ENCODE results near the gene LRRC18. TPM values are rescaled to one million over a fixed set of nuclear protein-coding genes. Genes with fewer than 3 reads are reported as not detected.

Gene LRRC18
- polyA plus RNA-seq, 1 of the 3 experiments (the other 2 are of a cell fraction) = not detected

DNA sequence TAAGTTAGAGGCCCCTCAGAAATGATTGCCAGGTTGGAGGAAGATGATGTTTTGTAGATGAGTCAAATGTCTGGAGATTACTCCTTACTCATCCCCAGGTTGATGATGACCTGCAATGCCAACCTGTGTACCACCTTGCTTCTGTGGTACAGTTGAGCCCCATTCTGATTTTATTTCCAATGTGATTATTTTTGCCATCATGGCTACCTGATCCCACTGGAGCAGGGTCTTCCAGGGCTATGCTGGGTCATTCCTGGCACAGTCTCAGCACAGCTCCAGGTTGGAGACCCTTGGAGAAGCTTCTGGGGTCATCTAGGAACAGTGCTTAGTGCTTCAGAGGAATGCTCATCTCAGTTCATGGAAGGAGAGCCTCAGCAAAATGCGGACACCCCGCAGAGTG lies 34.3 kb downstream of the LRRC18 start:
- Histone ChIP-seq H3F3A (replicated peaks; ENCODE audit: insufficient read depth) (no peaks in the 10 kb centered on the region), H3K9me2 (no peaks in the 10 kb centered on the region), H2AFZ (ENCODE audit: low read depth) (no peak overlapping the region), H3K27me3 (ENCODE audit: insufficient read depth) (no peaks in the 10 kb centered on the region), H4K20me1 (ENCODE audit: insufficient read depth) (no peaks in the 10 kb centered on the region), H3K4me3 (ENCODE audit: low read depth in 2 of 2, low read length in 1 of 2) (no peak overlapping the region), H3K9ac (no peak overlapping the region), H3K27ac (ENCODE audit: low read depth in 2 of 2, low read length in 1 of 2) (no peak overlapping the region), H3K36me3 (replicated peaks in 1 of 2; ENCODE audit: control insufficient read depth in 1 of 2, insufficient read depth in 2 of 2, low read length in 1 of 2) (no peaks in the 10 kb centered on the region), H3K4me2 (no peak overlapping the region), H3K79me2 (ENCODE audit: insufficient read depth) (no peaks in the 10 kb centered on the region), H3K4me1 (ENCODE audit: control insufficient read depth in 1 of 2, insufficient read depth in 2 of 2, low read depth in 1 of 2, low read length in 1 of 2) (no peaks in the 10 kb centered on the region), H3K9me3 (no peaks in the 10 kb centered on the region)
- ChIA-PET CTCF (interaction anchor here (3.4 kb wide), 1 partner anchor 18 kb away, joined by 15 read pairs; no protein-coding TSS in a partner anchor), POLR2A (no interaction called here)
- DNase-seq = no peak
- WGBS (ENCODE audit: low lambda C conversion rate) = no CpG with 5 or more reads among the region's 2 CpGs
- no peak for TF ChIP-seq TCF12 (IDR thresholded peaks at IDR 0.05)
- TF ChIP-seq, protein P1, sequence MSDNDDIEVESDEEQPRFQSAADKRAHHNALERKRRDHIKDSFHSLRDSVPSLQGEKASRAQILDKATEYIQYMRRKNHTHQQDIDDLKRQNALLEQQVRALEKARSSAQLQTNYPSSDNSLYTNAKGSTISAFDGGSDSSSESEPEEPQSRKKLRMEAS (IDR thresholded peaks at IDR 0.05; ENCODE audit: low read depth) = no peak
- TF ChIP-seq YY1 (IDR thresholded peaks at IDR 0.05; ENCODE audit: low read depth) = no peak
- TF ChIP-seq POLR2AphosphoS5 (IDR thresholded peaks at IDR 0.05; ENCODE audit: low read depth, low read length) = no peak
- TF ChIP-seq NFIC (IDR thresholded peaks at IDR 0.05; ENCODE audit: borderline replicate concordance) = no peak
- TF ChIP-seq FOXJ3 (CRISPR knock-in tag; IDR thresholded peaks at IDR 0.05) = no peak
- TF ChIP-seq, protein P2, sequence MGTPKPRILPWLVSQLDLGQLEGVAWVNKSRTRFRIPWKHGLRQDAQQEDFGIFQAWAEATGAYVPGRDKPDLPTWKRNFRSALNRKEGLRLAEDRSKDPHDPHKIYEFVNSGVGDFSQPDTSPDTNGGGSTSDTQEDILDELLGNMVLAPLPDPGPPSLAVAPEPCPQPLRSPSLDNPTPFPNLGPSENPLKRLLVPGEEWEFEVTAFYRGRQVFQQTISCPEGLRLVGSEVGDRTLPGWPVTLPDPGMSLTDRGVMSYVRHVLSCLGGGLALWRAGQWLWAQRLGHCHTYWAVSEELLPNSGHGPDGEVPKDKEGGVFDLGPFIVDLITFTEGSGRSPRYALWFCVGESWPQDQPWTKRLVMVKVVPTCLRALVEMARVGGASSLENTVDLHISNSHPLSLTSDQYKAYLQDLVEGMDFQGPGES (IDR thresholded peaks at IDR 0.05; ENCODE audit: low read depth, low read length) = no peak
- TF ChIP-seq, protein P3, sequence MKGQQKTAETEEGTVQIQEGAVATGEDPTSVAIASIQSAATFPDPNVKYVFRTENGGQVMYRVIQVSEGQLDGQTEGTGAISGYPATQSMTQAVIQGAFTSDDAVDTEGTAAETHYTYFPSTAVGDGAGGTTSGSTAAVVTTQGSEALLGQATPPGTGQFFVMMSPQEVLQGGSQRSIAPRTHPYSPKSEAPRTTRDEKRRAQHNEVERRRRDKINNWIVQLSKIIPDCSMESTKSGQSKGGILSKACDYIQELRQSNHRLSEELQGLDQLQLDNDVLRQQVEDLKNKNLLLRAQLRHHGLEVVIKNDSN (IDR thresholded peaks at IDR 0.05; ENCODE audit: borderline replicate concordance, low read depth) = no peak
- TF ChIP-seq RCOR1 (IDR thresholded peaks at IDR 0.05; ENCODE audit: low read length) = no peak
- TF ChIP-seq, protein P4, sequence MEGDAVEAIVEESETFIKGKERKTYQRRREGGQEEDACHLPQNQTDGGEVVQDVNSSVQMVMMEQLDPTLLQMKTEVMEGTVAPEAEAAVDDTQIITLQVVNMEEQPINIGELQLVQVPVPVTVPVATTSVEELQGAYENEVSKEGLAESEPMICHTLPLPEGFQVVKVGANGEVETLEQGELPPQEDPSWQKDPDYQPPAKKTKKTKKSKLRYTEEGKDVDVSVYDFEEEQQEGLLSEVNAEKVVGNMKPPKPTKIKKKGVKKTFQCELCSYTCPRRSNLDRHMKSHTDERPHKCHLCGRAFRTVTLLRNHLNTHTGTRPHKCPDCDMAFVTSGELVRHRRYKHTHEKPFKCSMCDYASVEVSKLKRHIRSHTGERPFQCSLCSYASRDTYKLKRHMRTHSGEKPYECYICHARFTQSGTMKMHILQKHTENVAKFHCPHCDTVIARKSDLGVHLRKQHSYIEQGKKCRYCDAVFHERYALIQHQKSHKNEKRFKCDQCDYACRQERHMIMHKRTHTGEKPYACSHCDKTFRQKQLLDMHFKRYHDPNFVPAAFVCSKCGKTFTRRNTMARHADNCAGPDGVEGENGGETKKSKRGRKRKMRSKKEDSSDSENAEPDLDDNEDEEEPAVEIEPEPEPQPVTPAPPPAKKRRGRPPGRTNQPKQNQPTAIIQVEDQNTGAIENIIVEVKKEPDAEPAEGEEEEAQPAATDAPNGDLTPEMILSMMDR (IDR thresholded peaks at IDR 0.05) = no peak
- TF ChIP-seq GATA2 (CRISPR knock-in tag; IDR thresholded peaks at IDR 0.05) = no peak
- TF ChIP-seq SMC3 (IDR thresholded peaks at IDR 0.05; ENCODE audit: low read depth, low read length) = no peak
- TF ChIP-seq EZH2phosphoT487 (IDR thresholded peaks at IDR 0.05; ENCODE audit: borderline replicate concordance, low read depth) = no peak
- TF ChIP-seq TAF1 (IDR thresholded peaks at IDR 0.05; ENCODE audit: borderline replicate concordance, low read depth, low read length) = no peak
- TF ChIP-seq, protein P5, sequence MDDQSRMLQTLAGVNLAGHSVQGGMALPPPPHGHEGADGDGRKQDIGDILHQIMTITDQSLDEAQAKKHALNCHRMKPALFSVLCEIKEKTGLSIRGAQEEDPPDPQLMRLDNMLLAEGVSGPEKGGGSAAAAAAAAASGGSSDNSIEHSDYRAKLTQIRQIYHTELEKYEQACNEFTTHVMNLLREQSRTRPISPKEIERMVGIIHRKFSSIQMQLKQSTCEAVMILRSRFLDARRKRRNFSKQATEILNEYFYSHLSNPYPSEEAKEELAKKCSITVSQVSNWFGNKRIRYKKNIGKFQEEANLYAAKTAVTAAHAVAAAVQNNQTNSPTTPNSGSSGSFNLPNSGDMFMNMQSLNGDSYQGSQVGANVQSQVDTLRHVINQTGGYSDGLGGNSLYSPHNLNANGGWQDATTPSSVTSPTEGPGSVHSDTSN (IDR thresholded peaks at IDR 0.05) = no peak
- TF ChIP-seq ELF1 (IDR thresholded peaks at IDR 0.05) = no peak
- TF ChIP-seq SIN3A (IDR thresholded peaks at IDR 0.05; ENCODE audit: borderline replicate concordance, low read depth, low read length) = no peak
- TF ChIP-seq, protein P6, sequence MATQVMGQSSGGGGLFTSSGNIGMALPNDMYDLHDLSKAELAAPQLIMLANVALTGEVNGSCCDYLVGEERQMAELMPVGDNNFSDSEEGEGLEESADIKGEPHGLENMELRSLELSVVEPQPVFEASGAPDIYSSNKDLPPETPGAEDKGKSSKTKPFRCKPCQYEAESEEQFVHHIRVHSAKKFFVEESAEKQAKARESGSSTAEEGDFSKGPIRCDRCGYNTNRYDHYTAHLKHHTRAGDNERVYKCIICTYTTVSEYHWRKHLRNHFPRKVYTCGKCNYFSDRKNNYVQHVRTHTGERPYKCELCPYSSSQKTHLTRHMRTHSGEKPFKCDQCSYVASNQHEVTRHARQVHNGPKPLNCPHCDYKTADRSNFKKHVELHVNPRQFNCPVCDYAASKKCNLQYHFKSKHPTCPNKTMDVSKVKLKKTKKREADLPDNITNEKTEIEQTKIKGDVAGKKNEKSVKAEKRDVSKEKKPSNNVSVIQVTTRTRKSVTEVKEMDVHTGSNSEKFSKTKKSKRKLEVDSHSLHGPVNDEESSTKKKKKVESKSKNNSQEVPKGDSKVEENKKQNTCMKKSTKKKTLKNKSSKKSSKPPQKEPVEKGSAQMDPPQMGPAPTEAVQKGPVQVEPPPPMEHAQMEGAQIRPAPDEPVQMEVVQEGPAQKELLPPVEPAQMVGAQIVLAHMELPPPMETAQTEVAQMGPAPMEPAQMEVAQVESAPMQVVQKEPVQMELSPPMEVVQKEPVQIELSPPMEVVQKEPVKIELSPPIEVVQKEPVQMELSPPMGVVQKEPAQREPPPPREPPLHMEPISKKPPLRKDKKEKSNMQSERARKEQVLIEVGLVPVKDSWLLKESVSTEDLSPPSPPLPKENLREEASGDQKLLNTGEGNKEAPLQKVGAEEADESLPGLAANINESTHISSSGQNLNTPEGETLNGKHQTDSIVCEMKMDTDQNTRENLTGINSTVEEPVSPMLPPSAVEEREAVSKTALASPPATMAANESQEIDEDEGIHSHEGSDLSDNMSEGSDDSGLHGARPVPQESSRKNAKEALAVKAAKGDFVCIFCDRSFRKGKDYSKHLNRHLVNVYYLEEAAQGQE (IDR thresholded peaks at IDR 0.05; ENCODE audit: low read depth, low read length) = no peak
- TF ChIP-seq TEAD4 (IDR thresholded peaks at IDR 0.05; ENCODE audit: borderline replicate concordance, insufficient read depth) = no peak

Data from SK-N-SH (cell line).